Parathyroid adenoma (tissue), 2 donors: Measurements from ENCODE around the gene KIF20B.

ENCODE experiments used
- H2AFZ ChIP-seq: fragments of 300-600 bp; sonication (generic); one replicate; pipeline ENCODE4 v1.7.0; 2017; ENCODE audit warnings: antibody characterized with exemption, mild to moderate bottlenecking
- H3K27ac ChIP-seq: fragments of 300-600 bp; sonication (generic); one replicate; pipeline ENCODE4 v1.7.0; 2017
- H3K27me3 ChIP-seq: fragments of 300-600 bp; sonication (generic); one replicate; pipeline ENCODE4 v1.7.0; 2017; ENCODE audit warnings: low read length; ENCODE audit not compliant: control insufficient read depth, insufficient read depth
- H3K36me3 ChIP-seq: fragments of 300-600 bp; sonication (generic); one replicate; pipeline ENCODE4 v1.7.0; 2017; ENCODE audit warnings: low read length; ENCODE audit not compliant: control insufficient read depth, insufficient read depth
- H3K4me1 ChIP-seq: fragments of 300-600 bp; sonication (generic); one replicate; pipeline ENCODE4 v1.7.0; 2017; ENCODE audit warnings: control low read depth
- H3K4me2 ChIP-seq: fragments of 300-600 bp; sonication (generic); one replicate; pipeline ENCODE4 v1.7.0; 2017; ENCODE audit warnings: low read length
- H3K4me3 ChIP-seq: fragments of 300-600 bp; sonication (generic); one replicate; pipeline ENCODE4 v1.7.0; 2017; ENCODE audit warnings: low read depth, low read length
- H3K79me2 ChIP-seq: fragments of 300-600 bp; sonication (generic); one replicate; pipeline ENCODE4 v1.7.0; 2017; ENCODE audit warnings: control low read depth
- H3K9ac ChIP-seq: fragments of 300-600 bp; sonication (generic); one replicate; pipeline ENCODE4 v1.7.0; 2017; ENCODE audit warnings: mild to moderate bottlenecking
- H3K9me3 ChIP-seq: fragments of 300-600 bp; sonication (generic); one replicate; pipeline ENCODE4 v1.7.0; 2017; ENCODE audit warnings: low read length; ENCODE audit not compliant: control insufficient read depth
- TF ChIP-seq, protein P1 (sequence below): fragments of 300-600 bp; sonication (generic); IDR thresholded peaks from one replicate; pipeline ENCODE4 v1.7.0; 2017; ENCODE audit warnings: antibody characterized with exemption, mild to moderate bottlenecking
- donor health status: primary hyperparathyroidism.

KIF20B gene

DNA sequence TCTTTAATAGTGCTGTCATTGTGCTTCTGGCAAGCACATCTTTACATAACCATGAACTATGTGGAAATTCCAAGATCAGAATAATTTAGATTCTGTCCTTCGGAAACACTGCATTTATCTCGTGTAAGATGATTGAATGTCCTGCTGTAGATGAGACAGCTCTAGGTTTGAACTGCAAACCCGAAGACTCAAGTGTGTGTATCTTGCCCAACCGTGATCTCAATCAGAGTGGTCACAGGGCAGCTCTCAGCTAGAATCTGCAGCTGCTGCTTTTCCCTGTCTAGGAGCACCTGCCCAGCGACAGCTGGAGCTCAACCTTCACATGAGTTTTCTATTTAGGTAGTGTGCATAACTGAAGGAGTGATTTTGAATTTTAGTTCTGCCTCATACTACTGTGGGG, 17.5 kb upstream of the KIF20B start:
- TF ChIP-seq, protein P1, sequence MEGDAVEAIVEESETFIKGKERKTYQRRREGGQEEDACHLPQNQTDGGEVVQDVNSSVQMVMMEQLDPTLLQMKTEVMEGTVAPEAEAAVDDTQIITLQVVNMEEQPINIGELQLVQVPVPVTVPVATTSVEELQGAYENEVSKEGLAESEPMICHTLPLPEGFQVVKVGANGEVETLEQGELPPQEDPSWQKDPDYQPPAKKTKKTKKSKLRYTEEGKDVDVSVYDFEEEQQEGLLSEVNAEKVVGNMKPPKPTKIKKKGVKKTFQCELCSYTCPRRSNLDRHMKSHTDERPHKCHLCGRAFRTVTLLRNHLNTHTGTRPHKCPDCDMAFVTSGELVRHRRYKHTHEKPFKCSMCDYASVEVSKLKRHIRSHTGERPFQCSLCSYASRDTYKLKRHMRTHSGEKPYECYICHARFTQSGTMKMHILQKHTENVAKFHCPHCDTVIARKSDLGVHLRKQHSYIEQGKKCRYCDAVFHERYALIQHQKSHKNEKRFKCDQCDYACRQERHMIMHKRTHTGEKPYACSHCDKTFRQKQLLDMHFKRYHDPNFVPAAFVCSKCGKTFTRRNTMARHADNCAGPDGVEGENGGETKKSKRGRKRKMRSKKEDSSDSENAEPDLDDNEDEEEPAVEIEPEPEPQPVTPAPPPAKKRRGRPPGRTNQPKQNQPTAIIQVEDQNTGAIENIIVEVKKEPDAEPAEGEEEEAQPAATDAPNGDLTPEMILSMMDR = no peak

DNA sequence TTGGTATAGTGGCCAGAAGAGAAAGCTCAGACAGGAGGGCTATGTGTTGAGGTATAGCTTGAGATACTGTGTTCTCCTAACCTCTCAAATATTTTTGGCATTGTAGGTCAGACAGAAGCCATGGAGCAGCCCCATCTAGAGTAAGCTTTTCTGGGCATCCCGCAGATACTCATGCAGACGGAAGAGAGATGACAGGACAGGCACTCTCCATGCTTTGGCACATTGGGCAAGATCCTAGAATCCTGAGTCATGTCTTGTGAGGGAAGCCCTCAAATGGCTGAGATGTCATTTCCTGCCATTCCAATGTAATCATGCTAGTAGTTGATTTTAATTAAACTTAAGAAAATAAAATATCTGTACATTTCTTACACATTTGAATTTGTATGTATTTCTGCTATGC, 16.8 kb upstream of the KIF20B start:
- Histone ChIP-seq H3K27ac (no peak overlapping the region), H3K4me3 (no peak overlapping the region), H3K36me3 (no peaks in the 10 kb centered on the region), H3K9me3 (no peaks in the 10 kb centered on the region), H2AFZ (no peak overlapping the region), H3K4me1 (no peaks in the 10 kb centered on the region), H3K27me3 (no peaks in the 10 kb centered on the region), H3K9ac (no peak overlapping the region), H3K79me2 (no peaks in the 10 kb centered on the region), H3K4me2 (no peak overlapping the region)
- TF ChIP-seq, protein P1 = no peak

More for the DNA sequence above, 17.5 kb upstream of the KIF20B start:
- Histone ChIP-seq H3K9ac (no peak overlapping the region), H2AFZ (no peak overlapping the region), H3K4me1 (no peaks in the 10 kb centered on the region), H3K27me3 (no peaks in the 10 kb centered on the region), H3K27ac (no peak overlapping the region), H3K9me3 (no peaks in the 10 kb centered on the region), H3K4me2 (no peak overlapping the region), H3K4me3 (no peak overlapping the region), H3K79me2 (no peaks in the 10 kb centered on the region), H3K36me3 (no peaks in the 10 kb centered on the region)

- Histone ChIP-seq H3K4me2 (no peak overlapping the region), H3K9ac (no peak overlapping the region), H3K27me3 (no peaks in the 10 kb centered on the region), H3K36me3 (no peaks in the 10 kb centered on the region), H3K79me2 (no peaks in the 10 kb centered on the region), H3K4me3 (no peak overlapping the region), H3K27ac (no peak overlapping the region), H3K9me3 (no peaks in the 10 kb centered on the region), H3K4me1 (no peaks in the 10 kb centered on the region), H2AFZ (no peak overlapping the region)
- TF ChIP-seq, protein P1 = no peak
Observed at GRCh38 chr10:89685936-89686335, 15.5 kb upstream of the KIF20B start.

GRCh38 chr10:89690027-89690426, 11.4 kb upstream of the KIF20B start:
- no peak overlapping the region for H3K4me2 ChIP-seq
- H3K4me1 ChIP-seq = no peaks in the 10 kb centered on the region
- H3K79me2 ChIP-seq = no peaks in the 10 kb centered on the region
- no peak overlapping the region for H2AFZ ChIP-seq
- H3K4me3 ChIP-seq = no peak overlapping the region
- no peaks in the 10 kb centered on the region for H3K9me3 ChIP-seq
- no peak overlapping the region for H3K27ac ChIP-seq
- no peak overlapping the region for H3K9ac ChIP-seq
- TF ChIP-seq, protein P1 = no peak
- no peaks in the 10 kb centered on the region for H3K27me3 ChIP-seq
- H3K36me3 ChIP-seq = no peaks in the 10 kb centered on the region

DNA sequence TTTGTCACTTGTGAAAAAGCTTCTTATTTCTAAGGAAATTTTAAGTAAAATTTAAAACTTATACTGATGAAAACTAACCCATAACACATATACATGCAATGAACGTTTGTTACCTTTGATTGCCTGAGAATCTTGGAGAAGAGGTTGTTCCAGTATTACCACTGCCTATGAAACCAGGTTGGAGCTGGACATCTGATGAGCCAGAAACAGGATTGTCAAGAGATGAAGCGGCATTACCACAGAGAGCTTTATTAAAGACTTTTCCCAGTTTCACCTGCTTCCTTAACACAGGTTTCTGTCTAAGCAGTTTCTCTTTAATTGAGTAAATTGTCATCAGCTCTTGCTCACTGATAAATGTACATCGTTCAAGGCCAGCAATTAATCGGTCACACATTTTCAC, 9.0 kb upstream of the KIF20B start:
- H3K4me2 ChIP-seq = no peak overlapping the region
- TF ChIP-seq, protein P1 = no peak
- no peaks in the 10 kb centered on the region for H3K4me1 ChIP-seq
- H3K4me3 ChIP-seq = no peak overlapping the region
- no peaks in the 10 kb centered on the region for H3K9me3 ChIP-seq
- no peaks in the 10 kb centered on the region for H3K27me3 ChIP-seq
- no peak overlapping the region for H3K9ac ChIP-seq
- no peaks in the 10 kb centered on the region for H3K79me2 ChIP-seq
- no peak overlapping the region for H3K27ac ChIP-seq
- no peak overlapping the region for H2AFZ ChIP-seq
- no peaks in the 10 kb centered on the region for H3K36me3 ChIP-seq
